Keratinocyte (primary cell): ENCODE results near the gene RRAD.

Experiments used
- EZH2 ChIP-seq: IDR thresholded peaks from one replicate; pipeline ENCODE4 v1.6.1; 2012; ENCODE audit warnings: inconsistent platforms, mild to moderate bottlenecking, low read length, moderate library complexity
- TF ChIP-seq, protein P1 (sequence below), 3 experiments: IDR thresholded peaks in 1 of 3; conservative IDR thresholded peaks in 1 of 3; optimal IDR thresholded peaks in 1 of 3; 2 replicates in 2 of 3; 3 replicates in 1 of 3; pipeline versions ENCODE3 to v1.5.1; 2011; ENCODE audit warnings: low read length in 3 of 3, mild to moderate bottlenecking in 3 of 3, moderate library complexity in 2 of 3, control low read depth in 1 of 3, inconsistent platforms in 1 of 3; ENCODE audit not compliant: insufficient read depth in 2 of 3; ENCODE audit errors: extremely low read depth in 1 of 3

DNA sequence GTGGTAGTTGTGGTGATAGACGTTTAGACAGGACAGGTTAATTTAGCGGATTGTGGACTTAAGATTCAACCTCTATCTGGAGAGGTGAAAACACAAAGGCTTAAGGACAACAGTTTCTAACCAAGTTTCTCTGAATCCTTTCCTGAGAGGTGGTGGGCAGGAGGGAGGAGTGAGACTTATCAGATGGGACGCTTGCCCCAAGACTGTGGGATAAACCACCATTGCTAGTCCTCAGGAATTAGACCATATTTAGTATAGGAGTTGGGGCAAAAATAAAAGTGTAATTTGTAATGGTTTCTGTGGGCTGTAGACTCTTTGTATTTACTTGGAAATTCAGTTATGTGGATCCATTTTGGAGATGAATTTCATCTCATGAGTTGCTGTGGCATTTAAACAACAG lies 38.4 kb downstream of the RRAD start:
- TF ChIP-seq, protein P1, sequence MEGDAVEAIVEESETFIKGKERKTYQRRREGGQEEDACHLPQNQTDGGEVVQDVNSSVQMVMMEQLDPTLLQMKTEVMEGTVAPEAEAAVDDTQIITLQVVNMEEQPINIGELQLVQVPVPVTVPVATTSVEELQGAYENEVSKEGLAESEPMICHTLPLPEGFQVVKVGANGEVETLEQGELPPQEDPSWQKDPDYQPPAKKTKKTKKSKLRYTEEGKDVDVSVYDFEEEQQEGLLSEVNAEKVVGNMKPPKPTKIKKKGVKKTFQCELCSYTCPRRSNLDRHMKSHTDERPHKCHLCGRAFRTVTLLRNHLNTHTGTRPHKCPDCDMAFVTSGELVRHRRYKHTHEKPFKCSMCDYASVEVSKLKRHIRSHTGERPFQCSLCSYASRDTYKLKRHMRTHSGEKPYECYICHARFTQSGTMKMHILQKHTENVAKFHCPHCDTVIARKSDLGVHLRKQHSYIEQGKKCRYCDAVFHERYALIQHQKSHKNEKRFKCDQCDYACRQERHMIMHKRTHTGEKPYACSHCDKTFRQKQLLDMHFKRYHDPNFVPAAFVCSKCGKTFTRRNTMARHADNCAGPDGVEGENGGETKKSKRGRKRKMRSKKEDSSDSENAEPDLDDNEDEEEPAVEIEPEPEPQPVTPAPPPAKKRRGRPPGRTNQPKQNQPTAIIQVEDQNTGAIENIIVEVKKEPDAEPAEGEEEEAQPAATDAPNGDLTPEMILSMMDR (optimal IDR thresholded peaks at IDR 0.05 in 1 of 3, IDR thresholded peaks at IDR 0.05 in 1 of 3, conservative IDR thresholded peaks at IDR 0.05 in 1 of 3; ENCODE audit: extremely low read depth in 1 of 3, insufficient read depth in 2 of 3, low read length in 3 of 3): no peak
- TF ChIP-seq EZH2: no peak
